Measurements from ENCODE around the gene FZR1. TPM values are rescaled to one million over a fixed set of nuclear protein-coding genes. Genes with fewer than 3 reads are reported as not detected.

FZR1 gene
- total RNA-seq = 63.0 and 63.1 TPM in 2 replicates

DNA sequence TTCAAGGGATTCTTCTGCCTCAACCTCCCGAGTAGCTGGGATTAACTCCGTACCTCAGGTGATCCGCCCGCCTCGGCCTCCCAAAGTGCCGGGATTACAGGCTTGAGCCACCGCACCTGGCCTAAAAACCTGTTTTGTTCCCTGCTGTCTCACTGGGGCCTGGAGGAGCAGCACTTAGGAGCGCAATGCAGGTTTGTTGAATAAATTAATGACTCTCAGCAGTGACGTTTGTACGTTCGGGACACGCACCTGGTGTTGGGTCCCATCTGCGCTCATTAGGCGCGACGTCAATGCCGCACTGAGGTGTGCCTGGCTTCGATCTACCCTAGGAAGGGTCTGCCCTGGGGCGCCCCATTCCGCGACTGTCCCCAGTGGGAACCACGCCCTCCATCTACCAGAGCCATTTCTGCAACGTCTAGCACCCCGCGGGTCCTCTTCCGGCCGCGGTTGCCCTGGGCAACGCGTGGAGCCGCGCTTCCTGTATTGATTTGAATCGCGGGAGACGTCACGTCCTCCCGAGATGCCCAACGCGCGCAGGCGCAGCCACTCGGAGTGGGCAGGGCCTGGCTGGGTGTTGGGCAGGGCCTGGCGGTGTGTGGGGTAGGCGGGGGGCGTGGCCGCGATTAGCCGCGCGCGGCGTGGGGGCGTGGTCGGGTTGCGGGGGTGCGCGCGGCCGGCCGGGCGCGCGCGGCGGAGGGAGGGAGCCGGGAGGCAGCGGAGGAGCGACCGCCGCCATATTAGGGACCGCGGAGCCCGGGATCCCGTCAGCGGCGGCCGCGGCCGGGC, at the start of gene FZR1:
Gene FZR1 (plus strand): TSS at position 714 of the 786 bp plus-strand sequence. CDS start 16,679 bp downstream, outside the sequence.
- intact Hi-C loops (cut with micrococcal nuclease) = loop anchor here (1.0 to 10.0 kb wide), 14 partner anchors 26 to 1289 kb away; partner anchors contain the start of genes CACTIN, CHAF1A, EEF2 and FEM1A

GRCh38 chr19:3456925-3457527, 49.1 kb upstream of the FZR1 start:
- intact Hi-C loops (cut with micrococcal nuclease) = no loop called here

DNA sequence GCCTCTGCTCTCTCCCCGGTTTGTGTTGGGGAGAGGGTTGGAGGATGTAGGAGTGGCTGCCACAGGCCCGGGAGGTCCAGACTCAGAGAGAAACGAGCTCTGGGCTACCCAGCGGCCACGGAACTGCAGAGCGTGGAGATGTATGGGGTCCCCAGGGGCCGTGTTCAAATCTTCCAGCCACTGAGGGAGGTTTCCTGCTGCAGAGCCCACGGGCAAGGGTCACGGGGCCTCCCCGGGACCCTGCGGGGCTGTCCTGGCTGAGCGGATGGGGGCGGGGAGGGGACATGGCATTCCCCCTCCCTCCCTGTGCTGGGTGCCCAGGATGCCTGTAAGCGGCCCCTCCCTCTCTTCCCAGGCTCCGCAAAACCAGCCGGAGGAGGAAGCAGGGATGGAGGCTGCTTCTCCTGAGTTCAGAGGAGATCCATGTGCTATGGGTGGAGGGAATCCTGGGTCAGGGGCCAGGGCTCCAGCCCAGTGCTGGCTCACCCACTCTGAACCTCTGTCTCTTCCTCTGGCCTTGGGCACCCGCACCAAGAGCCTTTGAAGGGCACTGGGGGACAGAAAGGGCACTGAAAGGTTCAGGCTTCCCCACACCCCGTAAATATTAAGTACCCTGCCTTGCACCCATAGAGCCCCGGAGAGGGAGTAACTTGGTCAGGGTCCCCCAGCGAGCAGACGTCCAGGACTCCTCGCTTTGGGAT, 48.4 kb upstream of the FZR1 start:
- intact Hi-C loops (cut with micrococcal nuclease) = no loop called here

GRCh38 chr19:3458229-3459088, 47.7 kb upstream of the FZR1 start:
- intact Hi-C loops (cut with micrococcal nuclease) = no loop called here

DNA sequence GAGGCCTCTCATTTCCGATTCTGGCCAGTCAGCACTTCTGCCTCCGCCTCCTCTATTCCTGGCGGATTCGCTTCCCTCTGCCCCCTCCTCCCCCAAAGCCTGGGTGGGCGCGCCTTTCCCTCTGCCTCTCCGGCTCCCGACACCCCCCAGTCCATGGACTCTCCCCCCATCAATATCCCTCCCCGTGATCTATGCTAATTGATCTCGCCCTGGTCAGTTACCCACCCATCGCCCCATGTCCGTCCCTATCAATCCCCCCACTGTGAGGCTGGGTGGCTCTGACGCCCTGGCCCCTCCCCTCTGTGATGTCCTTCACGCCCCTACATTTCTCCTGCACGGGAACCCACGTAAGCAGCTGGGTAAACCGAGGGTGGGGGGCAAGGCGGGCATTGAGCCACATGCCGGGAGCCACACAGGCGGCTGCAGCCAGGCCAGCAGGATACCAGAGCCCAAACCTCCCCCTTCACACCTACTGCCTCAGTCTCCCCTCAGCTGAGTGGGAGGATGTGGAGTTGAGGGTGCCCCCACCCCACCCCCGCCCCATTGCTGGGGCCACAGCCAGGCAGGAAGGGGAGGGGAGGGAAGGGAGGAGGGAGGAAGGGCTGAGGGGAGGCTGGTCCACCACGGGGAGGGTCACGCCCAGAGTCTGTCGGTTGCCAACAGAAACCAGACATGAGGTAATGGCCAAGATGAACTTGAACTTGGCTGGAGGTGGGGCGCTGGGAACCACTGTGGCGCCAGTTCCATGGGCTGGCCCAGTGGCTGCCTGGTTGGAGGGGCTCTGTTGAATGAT, 46.8 kb upstream of the FZR1 start:
- intact Hi-C loops (cut with micrococcal nuclease) = no loop called here

- intact Hi-C loops (cut with micrococcal nuclease) = no loop called here
Observed at GRCh38 chr19:3459965-3460582, 46.0 kb upstream of the FZR1 start.

- intact Hi-C loops (cut with micrococcal nuclease) = no loop called here
Observed at GRCh38 chr19:3462991-3463713, 43.0 kb upstream of the FZR1 start.

DNA sequence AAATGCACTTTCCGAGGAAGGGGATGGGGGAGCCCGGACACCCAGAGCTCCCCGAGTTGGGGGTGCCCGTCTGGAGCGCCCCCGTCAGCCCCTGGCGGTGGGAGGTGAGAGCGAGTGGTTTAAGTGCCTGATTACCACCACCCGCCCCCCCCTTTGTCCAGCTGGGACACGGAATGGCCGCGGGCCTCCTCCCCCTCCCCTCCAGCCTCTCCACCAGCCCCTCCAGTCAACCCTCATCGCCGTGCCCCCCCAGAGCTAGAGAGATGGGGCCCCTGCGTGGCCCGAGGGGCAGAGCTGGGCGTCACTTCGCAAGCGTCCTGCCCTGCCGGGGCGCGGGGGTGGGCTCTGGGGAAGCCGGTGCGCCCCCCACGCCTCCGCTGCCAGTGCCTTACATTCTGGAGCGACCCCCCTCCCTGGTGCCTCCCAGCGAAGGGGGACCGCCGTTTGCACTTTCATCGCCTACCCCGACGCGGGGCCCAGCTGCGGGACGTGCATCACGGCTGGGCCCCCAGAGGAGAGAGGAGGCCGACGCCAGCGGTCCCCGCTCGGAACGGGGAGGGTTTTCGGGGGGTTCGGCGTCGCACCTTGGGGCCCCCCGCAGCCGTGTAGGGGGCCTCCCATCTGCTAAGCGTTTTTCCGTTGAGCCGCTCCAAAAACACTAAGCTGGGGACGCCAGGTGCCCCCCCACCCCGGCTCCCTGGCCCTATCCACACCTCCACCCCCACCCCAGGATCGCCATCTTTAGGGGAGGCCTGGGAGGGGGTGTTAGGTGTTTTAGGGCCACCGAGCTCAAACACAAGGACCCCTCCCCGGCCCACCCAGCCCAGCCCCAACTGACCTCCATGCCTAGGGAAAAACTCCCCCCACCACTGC, 42.2 kb upstream of the FZR1 start:
- intact Hi-C loops (cut with micrococcal nuclease) = no loop called here

GRCh38 chr19:3464587-3465235, 41.4 kb upstream of the FZR1 start:
- intact Hi-C loops (cut with micrococcal nuclease) = no loop called here

- intact Hi-C loops (cut with micrococcal nuclease) = no loop called here
Observed at GRCh38 chr19:3465552-3465951, 40.6 kb upstream of the FZR1 start.

- intact Hi-C loops (cut with micrococcal nuclease) = no loop called here
Observed at GRCh38 chr19:3466635-3467034, 39.5 kb upstream of the FZR1 start.

- intact Hi-C loops (cut with micrococcal nuclease) = no loop called here
Observed at GRCh38 chr19:3467437-3468198, 38.5 kb upstream of the FZR1 start.

GRCh38 chr19:3468211-3468610, 37.9 kb upstream of the FZR1 start:
- intact Hi-C loops (cut with micrococcal nuclease) = no loop called here

DNA sequence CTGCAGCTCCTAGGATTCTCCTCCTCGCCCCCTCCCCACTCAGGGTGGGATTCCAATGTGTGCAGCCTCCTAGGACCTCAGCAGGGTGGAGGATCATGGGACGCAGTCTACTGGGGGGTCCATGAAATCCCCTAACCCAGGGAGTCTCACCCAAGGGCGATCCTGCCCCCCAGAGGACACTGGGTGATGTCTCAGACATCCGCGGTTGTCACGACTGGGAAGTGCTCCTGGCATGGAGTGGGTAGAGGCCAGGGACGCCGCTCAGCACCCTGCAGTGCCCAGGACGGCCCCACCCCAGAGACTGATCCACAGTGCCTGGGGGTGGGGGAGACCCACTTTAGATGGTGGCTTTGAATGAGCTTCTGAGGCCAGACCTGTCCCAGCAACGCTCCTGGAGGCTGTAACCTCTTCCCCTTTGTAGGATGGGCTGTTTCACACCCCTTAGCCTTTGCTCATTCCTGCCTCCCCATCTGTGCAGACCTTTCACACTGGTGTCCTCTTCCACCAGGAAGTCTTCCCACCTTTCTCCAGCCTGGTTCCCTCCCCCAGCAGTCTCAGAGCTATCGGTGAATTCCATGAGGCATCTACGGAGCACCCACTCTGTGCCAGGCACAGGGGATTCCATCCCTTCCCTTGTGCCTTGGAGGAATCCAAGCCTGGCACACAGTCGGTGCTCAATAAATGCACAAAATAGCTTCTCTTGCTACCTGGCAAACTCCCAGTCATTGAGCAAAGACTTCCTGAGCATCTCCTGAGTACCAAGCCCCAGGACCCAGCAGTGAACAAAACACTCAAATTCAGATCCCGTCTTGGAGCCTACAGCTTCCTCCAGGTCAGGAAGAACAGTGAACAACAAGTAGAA, 36.2 kb upstream of the FZR1 start:
- intact Hi-C loops (cut with micrococcal nuclease) = no loop called here

DNA sequence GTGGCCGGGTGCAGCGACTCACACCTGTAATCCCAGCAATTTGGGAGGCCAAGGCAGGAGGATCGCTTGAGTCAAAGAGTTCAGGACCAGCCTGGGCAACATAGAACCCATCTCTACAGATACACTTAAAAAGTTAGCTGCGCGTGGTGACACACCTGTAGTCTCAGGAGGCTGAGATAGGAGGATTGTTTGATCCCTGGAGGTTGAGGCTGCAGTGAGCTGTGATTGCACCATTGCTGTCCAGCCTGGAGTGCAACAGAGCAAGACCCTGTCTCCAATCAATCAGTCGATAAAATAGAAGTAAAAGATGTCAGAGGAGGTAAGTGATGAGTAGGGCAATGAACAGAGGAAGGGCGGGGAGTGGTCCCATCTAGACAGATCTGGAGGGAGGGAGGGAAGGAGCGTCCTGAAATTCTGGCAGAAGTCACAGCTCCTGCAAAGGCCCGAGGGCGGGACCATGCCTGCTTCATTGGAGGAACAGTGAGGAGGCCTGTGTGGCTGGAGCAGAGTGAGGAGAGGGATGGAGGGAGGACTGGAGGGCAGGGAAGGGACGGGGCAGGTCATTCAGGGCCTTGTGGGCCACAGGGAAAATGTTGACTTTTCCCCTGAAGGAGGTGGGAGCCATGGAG, 35.5 kb upstream of the FZR1 start:
- intact Hi-C loops (cut with micrococcal nuclease) = no loop called here

Data from T-helper 1 cell treated with Interleukin-12 subunit alpha and Interleukin-12 subunit beta and Interleukin-4 antibody, amounts not matched to agents 30 ng/mL and 1 ng/mL, for 36 hours (primary cell).